GM18861 (cell line): Measurements from ENCODE around the gene VPS8.

Experiments
- ATAC-seq: cut with Tn5 transposase; IDR thresholded peaks from one replicate; pipeline ENCODE4 v1.9.1; 2021; ENCODE audit not compliant: unreplicated experiment

The VPS8 gene

GRCh38 chr3:184811663-184811998 lies 335 bp upstream of the VPS8 start:
- ATAC-seq = no peak

GRCh38 chr3:184812662-184813042 lies 686 bp downstream of the VPS8 start:
- ATAC-seq = no peak

DNA sequence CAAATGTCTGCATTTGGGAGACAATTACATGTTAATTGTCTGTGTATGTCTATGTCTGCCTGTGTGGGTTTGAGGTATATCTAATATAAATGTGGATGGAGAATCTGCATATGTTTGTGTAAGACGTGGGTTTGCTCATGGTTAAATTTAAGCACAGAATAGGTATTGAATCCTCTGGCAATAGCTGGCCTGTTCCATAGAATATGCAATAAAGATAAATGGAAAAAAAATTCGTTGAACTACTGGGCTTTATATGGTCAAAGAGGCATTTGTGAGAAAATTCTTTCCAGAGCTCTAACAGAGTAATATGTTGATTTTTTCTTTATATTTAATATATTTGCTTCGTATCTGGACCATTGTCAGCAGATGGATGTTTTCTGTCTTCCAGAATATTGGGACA lies 1.4 kb downstream of the VPS8 start:
- no peak for ATAC-seq

GRCh38 chr3:184814214-184814613 lies 2.2 kb downstream of the VPS8 start:
- ATAC-seq = no peak

- no peak for ATAC-seq
Measured at GRCh38 chr3:184815046-184815930, 3.3 kb downstream of the VPS8 start.

GRCh38 chr3:184816614-184817013 lies 4.6 kb downstream of the VPS8 start:
- ATAC-seq = no peak

GRCh38 chr3:184820525-184820924 lies 8.6 kb downstream of the VPS8 start:
- ATAC-seq = no peak

- no peak for ATAC-seq
Measured at GRCh38 chr3:184821034-184821433, 9.1 kb downstream of the VPS8 start.

DNA sequence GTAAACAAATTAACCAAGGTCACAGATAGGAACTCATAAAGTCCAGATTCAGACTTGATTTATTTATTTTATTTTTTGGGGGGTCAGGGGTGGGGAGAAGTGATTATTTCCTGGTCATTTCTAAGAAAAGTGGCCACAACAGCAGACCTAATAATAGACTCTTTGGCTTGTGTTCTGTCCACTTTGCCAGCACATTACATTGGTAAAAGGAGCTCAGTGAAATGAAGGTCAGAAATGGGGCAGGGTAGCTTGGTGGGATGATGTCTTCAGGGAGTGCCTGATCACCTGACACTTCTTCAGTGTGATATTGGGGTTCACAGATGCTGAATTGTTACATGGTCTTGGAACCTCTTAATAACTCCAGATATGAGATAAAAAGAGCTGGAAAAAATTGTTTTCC lies 10.1 kb downstream of the VPS8 start:
- no peak for ATAC-seq

- no peak for ATAC-seq
Measured at GRCh38 chr3:184822654-184823053, 10.7 kb downstream of the VPS8 start.

GRCh38 chr3:184823990-184824389 lies 12.0 kb downstream of the VPS8 start:
- ATAC-seq = no peak

DNA sequence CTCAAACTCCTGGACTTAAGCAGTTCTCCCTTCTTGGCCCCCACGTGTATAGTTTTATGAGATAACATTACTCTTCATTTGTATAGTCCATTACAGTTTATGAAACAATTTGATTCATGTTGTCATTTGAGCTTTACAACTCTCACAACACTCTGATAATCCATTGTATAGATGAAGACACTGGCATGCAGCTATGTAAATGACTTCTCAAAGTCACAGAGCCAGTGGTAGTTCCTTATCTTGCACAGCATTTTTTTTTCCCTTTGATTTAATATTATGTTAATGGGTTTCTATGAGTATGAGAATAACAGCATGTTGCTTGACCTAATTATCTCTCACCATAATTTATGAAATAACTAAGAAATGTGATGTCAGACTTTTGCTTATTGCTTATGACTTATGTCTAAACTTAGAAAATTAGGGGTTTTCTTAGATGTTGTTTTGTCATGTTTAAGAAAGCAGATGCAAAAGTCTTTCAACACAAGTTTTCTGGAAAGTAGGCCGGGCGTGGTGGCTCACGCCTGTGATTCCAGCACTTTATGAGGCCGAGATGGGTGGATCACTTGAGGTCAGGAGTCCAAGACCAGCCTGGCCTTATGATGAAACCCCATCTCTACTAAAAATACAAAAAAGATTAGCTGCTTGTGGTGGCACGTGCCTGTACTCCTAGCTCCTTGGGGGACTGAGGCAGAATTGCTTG lies 13.3 kb downstream of the VPS8 start:
- no peak for ATAC-seq

GRCh38 chr3:184827572-184827971 lies 15.6 kb downstream of the VPS8 start:
- ATAC-seq = no peak

DNA sequence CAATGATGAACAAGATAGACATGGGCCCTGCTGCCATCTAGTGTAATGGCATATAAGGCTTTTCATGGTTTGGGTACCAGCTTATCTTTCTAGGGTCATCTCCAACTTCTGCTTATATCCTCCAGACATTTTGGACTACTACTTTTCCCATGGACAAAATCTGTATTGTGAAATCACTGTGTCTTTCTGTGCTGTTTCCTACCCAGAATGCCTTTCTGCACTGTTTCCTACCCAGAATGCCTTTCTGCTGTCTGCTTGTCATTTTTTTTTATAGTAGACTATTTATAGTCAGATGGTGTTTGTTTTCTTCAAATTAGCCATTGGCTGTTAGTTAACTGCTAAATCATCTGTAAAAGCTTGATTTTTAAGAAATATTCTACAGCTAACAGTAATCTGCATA lies 20.1 kb downstream of the VPS8 start:
- no peak for ATAC-seq

DNA sequence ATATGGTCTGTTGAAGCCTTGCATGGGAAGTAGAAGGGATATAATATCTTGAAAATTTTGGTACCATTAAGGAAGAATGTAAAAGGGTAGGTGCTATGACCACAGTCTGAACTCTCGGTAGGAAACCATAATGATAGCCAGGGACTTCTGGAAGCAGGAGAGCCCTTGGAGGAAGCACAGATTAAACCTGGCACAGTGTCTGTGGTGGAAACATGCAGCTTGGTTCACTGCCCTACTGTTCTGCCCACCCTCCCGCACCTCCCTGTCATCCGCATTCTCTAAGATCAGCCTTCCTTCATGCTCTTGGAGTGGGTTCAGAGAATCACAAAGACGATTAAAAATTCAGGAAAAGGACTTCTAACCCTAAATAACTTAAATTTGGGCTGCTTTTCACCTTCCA lies 20.9 kb downstream of the VPS8 start:
- ATAC-seq = no peak

- no peak for ATAC-seq
Measured at GRCh38 chr3:184836090-184836822, 24.3 kb downstream of the VPS8 start.

DNA sequence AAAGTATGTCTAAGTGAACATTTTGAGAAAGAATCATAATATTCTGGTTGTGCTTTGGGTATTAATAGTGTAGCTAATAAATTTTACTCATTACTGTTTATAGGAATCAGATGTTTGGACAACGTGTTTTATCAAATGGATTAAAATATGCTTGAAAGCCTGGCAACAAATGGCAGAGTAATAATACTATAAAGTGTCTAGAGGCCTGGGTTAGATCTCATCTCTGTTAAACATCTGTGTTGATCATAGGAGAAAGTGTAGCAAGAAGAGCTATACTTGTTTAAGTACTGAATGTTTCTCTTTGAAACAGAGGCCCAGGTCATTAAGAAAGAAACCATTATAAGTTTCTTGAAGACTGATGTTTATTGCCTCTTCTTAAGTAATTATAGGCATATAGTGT lies 30.5 kb downstream of the VPS8 start:
- ATAC-seq = no peak

DNA sequence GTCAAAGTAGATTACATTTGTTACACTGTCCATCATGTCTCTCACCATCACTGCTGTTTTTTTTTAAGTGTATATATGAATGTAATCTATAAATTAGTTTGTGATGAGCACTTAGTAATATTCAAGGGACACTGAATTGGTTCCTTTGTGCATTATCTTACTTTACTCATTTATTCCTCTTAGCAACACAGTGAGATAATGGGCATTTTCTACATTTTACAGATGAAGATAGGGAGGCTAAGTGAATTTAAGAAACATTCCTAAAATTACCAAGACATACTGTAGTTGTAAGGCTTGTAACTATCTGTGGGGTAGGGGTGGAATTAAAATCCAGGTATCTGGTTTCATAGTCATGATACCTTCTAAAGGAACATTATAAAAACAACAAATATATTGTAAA lies 33.9 kb downstream of the VPS8 start:
- ATAC-seq = no peak

- ATAC-seq = no peak
Measured at GRCh38 chr3:184846496-184846895, 34.5 kb downstream of the VPS8 start.

GRCh38 chr3:184848934-184849333 lies 37.0 kb downstream of the VPS8 start:
- ATAC-seq = no peak

DNA sequence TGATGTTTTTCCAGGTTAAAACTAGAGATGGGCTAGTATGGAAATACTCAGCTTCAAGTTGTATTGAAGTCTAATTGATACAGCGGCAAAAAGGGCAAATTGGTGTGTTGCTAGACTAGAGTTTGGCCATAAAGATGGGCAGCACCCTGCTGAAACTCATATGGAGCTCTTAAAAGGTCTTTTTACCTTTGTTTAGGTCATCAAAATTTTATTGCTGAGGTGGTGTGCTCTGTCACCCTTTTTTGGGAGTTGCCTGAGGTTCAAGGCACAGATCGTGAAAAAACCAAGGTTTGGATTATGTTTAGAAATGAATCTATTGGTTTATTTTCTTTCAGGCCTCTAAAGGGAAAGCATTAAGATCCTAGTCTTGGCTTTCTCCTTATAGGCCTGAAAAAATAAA lies 38.2 kb downstream of the VPS8 start:
- ATAC-seq = no peak

DNA sequence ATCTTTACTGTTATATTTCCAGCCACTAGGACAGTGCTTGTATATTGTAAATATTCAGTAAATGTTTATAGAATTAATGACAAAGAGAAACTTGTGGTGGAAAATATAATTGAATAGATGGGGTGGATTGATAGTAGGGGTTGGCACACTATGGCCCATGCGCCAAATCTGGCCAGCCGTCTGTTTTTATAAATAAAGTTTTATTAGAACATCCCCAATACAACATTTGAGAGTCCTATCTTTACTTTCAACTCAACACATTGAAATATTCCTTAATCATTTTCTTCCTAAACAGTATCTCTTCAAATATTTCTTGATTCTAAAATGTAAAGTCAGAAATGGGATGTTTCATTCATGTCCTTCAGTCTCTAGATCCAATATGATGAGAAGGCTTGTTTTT lies 45.1 kb downstream of the VPS8 start:
- no peak for ATAC-seq
